ENCODE data around the gene C1orf50.
A peak's percentile ranks its signal among the peaks of the same experiment; 100 is the strongest.
"Not testable (repeated sequence)": the region's sequence is repeated elsewhere in the genome, so short reads cannot be mapped to it uniquely, and the experiment has no call there.

Gene C1orf50

DNA sequence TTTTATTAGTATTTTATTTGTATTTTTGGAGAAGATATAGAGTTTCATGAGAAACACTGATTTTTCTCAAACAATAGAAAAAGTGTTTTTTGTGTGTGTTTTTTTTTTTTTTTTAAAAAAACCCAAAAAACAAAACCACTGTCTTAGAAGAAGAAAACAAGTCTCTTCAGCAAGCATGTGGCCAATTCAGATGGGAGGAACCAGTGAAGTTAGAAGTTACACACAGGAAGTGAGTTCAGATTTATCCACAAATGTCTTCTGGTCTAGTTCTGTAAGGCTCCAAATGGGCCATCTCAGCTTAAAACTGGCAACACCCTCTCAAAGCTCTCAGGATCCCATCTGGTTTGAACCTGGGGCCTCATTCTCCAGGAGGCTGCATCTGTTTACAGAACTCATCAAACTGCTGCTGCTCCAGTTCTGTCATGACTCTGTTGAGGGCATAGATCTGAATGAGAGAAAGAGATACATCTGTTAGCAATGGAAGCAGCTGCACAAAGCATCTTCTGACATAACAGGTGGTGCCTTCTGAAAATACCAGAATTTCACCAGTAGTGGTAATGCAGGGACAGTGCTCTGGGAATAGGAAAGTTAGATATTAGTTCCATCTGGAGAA, 40.1 kb downstream of the C1orf50 start:
- no peak for DNase-seq

DNA sequence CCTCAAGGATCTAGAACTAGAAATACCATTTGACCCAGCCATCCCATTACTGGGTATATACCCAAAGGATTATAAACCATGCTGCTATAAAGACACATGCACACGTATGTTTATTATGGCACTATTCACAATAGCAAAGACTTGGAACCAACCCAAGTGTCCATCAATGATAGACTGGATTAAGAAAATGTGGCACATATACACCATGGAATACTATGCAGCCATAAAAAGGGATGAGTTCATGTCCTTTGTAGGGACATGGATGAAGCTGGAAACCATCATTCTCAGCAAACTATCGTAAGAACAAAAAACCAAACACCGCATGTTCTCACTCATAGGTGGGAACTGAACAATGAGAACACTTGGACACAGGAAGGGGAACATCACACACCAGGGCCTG, 47.8 kb downstream of the C1orf50 start:
- not testable (repeated sequence) for DNase-seq

DNA sequence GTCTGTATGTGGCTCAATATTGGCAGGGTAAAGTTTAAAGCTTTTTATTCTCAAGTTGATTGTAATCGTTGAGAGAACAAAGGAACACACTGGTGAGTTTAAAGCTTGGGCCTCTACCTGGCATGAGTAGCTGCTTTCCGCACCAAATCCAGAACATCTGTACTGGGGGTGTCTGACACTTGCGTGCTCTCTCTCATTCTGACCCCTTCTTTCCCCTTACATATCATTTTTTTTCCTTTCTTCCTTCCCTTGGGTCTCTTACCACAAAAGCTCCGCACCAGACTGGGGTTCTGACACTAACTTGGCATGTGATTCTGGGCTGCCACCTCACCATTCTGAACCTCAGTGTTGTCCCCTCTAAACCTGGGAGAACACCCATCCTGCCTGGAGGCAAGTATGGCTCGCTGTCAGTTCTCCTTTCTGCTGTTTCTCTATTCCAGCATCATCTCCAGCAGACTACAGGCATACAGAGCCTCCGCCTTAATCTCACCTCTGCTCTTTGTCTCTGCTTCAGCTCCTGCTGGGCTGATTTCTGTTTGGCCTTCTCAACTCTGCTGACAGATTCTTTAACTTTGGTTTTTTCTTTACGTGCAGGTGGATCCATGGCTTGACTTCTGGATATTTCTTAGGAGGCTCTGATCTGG, 49.0 kb downstream of the C1orf50 start:
- no peak for DNase-seq

DNA sequence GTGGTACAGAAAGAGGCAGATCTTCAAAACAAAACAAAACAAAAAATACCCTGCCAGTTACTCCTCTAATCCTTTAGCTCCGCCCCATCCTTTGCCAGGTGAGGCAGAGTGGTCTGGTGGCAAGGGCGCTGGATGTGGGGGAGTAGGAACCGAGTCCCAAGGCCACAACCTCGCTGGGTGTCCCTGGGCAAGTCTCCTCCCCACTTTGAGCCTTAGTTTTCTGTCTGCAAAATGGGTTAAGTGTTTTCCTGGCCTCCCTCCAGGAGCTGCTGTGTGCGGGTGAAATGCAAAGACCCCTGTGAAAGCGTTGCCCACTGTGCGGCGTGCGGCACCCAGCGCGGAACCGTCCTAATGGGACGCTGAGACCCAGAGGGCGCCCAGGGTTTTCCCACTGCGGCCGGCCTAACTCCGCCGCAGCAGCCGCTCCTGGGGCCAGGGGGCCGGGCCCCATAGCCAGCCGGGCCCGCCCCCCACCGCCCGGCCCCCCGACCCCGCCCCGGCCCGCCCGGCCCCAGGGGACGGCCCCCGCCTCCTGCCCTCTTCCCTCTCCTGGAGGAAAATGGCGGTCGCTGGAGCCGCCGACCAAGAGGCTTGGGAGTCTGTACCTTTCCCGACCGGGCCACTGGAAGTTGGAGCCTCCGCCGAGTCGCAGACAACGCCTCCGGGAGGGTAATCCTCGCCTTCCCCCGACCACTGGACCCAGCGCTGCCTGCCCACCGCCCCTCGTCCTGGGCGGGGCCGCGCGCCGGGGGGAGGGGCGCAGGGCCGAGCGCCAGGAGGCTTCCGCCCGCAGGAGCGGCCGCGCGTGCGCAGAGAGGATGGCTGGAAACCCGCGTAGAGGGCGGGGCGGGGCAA, 49.8 kb downstream of the C1orf50 start, which contains the start of the genes ERMAP and SVBP:
ERMAP (plus strand) TSS at position 538 of the 855 bp plus-strand sequence. CDS start 13,327 bp downstream, outside the sequence.
SVBP (minus strand) TSS at position 813 of the 855 bp plus-strand sequence. CDS start 853 bp downstream, outside the sequence.
- peak; percentile 94 for DNase-seq

DNA sequence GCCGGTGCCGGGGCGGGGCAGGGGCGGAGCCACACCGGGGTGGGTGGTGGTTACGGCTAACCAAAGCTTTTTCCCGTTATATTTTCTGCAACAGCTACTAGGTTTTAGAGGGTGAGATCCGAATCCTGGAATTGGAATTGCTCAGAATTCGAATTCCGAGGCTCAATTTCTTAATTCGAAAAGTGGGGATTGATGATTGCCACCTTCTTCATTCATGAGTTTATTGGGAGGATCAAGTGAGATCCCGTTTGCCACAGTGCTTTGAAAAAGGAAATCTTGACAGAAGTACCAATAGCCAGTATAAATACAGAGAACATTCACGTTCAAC, 50.4 kb downstream of the C1orf50 start:
- no peak for DNase-seq

DNA sequence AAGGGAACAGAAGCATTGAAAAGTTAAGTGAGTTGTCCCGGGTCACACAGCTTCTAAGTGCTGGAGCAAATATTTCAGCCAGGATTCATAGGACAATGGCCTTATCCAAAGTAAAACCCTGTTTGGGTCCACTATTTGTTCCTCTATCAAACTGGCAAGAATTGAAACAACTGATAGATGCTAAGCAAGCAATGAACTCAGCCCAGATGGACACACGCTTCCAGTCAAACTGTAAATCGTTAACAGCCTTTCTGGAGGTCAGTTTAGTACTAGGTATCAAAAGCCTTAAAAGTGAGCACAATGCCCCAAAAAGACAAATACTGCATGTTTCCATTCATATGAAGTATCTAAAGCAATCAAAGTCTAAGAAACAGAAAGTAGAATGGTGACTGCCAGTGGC, 50.9 kb downstream of the C1orf50 start:
- no peak for DNase-seq

DNA sequence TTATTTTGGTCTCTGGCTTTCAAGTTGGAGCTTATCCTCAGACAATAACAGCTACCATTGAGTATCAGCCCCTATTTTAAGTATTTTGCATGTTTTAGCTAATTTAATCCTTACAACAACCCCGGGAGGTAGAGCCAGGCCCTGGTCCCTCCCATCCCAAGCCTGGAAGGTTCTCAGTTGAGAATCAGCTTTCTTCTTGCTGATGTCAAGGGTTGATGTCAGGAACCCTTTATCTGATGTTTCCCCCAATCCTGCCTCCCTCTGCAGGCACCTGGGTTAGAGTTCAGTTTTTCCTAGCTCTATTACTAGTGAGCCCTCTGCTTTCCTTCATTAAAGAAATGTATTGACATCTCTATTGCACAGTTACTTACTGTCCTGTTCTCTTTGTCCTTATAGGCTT, 53.8 kb downstream of the C1orf50 start:
- no peak for DNase-seq

DNA sequence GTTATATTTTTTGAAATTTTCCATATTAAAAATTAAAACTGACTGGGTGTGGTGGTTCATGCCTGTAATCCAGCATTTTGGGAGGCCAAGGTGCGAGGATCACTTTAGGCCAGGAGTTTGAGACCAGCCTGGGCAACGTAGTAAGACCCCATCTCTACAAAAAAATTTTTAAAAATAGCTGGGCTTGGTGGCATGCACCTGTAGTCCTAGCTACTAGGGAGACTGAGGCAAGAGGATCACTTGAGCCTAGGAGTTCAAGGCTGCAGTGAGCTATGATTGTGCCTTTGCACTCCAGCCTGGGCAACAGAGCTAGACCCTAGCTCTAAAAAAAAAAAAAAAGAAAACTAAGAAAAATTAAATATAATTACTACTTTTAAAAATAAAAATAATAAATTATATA, 54.6 kb downstream of the C1orf50 start:
- DNase-seq: no peak

DNA sequence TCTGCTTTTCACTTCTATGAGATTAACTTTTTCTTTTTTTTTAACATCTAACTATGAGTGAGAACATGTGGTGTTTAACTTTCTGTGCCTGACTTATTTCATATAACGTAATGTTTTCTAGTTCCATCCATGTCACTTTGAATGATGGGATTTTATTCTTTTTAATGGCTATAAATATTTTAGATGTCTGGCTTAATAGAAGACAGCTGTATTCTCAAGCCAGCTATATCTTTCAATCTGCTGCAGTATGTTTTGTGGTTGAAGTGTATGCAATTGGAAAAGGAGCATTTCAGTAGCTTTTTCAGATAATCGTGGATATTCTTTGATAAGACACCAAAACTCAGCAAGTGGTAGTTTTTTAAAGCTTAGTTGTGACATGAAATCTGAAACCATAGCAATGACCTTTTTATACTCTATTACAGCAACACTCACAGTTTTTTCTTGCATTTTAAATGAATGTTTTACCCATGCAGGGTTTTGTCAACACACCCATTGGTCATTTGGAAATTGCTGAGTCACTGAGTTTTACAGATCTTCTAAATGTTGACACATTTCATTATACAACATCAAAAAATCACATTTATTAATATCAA, 55.8 kb downstream of the C1orf50 start:
- DNase-seq: no peak

DNA sequence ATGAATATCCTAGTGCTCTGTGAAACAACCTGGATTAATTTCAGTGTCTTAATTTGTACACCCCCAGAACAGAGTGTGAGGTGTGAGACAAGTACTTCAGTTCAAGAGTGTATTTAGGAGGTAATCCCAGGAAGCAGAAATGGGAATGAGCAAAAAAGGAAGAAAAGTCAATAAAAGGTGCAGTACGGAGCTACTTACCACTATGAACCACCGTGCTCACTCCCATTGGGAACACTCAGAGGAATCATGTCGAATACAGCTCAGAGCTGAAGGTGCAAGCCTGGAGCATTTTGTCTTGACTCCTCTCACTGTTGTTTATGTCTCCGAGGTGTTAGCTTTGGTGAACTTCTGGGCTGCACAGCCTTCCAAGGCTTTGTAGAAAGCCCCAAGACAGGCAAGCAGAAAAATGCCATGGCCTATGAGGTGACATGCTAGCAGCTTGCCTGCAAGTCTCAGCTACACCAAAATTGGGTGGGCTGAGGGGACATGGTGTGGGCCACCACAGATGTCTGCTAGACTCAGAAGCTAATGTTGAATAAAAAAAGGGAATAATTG, 57.5 kb downstream of the C1orf50 start:
- no peak for DNase-seq

DNA sequence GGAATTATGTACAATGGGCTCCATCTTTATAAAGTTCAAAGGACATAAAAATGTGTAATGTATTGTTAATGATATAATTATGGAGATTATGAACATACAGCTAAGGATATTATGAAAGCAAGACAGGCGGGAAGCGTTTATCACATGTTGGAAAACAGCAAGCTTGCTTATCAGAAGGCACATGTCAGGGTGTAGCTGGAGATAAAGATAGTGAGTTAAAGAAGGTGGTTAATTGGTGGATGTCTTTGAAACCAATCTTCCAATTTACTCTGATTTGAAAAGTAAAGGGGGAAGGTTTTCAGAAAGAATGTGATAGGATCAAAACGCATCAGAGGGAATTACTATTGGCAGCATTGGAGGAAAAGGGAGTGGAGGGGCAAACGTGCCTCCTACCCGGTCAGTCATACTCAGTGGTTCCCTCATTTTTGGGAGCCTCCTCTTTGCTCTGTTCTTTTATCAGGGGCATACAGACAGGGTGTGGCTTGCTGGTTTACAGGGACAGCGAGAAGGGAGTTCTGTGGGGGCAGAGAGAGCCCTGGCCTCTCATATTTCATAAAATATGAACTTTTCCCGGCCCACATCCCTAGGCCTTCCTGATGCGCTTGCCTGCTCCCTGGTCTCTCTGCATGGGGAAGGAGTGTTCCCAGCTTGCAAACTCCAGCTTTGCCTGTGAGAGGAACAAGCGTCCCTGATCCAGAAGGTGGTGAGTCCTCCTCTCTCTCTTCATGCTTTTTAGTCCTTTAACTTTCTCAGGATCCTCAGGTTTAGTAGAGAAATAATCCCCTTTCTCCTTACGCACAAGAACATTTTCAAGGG, 58.2 kb downstream of the C1orf50 start:
- no peak for DNase-seq
